ENCODE results near the gene ACTA2.

The ACTA2 gene

DNA sequence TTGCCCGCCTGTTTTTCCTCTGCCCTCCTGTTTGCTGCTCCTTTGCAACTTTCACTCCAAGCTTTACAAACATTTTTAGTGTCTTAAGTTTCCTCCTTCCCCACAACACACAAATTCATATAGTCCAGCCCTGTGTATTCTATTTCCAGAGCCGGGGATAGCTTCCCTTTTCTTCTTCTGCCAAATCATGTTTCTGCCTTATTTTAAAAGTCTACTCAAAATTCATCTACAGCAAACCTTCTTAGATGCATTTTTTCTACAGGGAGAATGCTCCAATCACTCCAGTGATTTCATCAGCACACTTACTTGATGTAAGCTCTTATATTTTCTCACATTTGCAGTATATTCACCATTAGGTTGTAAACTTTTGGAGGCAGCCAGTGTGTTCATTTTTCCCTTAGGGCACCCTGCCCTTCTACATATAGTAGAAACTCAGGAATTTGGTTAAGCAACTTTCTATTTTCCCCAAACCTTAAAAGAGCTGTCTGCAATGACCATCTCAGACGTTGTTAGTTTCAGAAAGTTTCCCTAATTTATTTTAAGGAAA lies 12.4 kb upstream of the ACTA2 start:
- peak overlapping the region; percentile 82 to 85 for H3K27ac ChIP-seq
- peak overlapping the region; percentile 24 for H3K4me3 ChIP-seq
- DNase-seq (ENCODE audit: low spot score): no peak
- TF ChIP-seq, protein P1, sequence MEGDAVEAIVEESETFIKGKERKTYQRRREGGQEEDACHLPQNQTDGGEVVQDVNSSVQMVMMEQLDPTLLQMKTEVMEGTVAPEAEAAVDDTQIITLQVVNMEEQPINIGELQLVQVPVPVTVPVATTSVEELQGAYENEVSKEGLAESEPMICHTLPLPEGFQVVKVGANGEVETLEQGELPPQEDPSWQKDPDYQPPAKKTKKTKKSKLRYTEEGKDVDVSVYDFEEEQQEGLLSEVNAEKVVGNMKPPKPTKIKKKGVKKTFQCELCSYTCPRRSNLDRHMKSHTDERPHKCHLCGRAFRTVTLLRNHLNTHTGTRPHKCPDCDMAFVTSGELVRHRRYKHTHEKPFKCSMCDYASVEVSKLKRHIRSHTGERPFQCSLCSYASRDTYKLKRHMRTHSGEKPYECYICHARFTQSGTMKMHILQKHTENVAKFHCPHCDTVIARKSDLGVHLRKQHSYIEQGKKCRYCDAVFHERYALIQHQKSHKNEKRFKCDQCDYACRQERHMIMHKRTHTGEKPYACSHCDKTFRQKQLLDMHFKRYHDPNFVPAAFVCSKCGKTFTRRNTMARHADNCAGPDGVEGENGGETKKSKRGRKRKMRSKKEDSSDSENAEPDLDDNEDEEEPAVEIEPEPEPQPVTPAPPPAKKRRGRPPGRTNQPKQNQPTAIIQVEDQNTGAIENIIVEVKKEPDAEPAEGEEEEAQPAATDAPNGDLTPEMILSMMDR (IDR thresholded peaks at IDR 0.05): no peak

DNA sequence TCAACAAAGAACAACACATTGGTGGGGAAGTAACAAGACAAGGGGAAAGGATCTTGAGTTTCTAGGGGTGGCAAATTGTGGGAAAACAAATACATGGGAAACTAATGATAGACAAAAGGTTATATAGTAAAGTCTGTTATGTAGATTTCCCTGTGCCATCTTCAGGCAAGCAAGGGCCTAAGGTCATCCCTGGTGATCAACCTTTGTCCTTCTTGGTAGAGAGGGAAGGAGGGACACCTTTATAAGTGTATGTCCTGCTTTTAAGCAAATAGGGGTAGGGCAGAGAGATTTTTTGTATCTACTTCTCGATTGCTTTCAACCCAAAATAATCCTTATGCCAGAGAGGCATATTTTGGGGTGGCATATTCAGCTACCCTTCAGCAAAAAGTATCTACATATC lies 11.8 kb upstream of the ACTA2 start:
- no peak for DNase-seq (ENCODE audit: low spot score)
- TF ChIP-seq, protein P1 (IDR thresholded peaks at IDR 0.05): no peak
- Histone ChIP-seq H3K4me3 (peak overlapping the region; percentile 24), H3K27ac (peak overlapping the region; percentile 82 to 85)

GRCh38 chr10:88963318-88963717 lies 10.7 kb upstream of the ACTA2 start:
- peak overlapping the region; percentile 16 to 72 for H3K27ac ChIP-seq
- no peak overlapping the region for H3K4me3 ChIP-seq
- DNase-seq (ENCODE audit: low spot score): no peak
- TF ChIP-seq, protein P1 (IDR thresholded peaks at IDR 0.05): no peak

- TF ChIP-seq, protein P1 (IDR thresholded peaks at IDR 0.05): no peak
- Histone ChIP-seq H3K4me3 (no peak overlapping the region), H3K27ac (no peak overlapping the region)
- DNase-seq (ENCODE audit: low spot score): no peak
Observed at GRCh38 chr10:88962336-88962735, 9.8 kb upstream of the ACTA2 start.

GRCh38 chr10:88961266-88961665 lies 8.7 kb upstream of the ACTA2 start:
- Histone ChIP-seq H3K4me3 (no peak overlapping the region), H3K27ac (no peak overlapping the region)
- no peak for DNase-seq (ENCODE audit: low spot score)
- TF ChIP-seq, protein P1 (IDR thresholded peaks at IDR 0.05): no peak

GRCh38 chr10:88960802-88961201 lies 8.2 kb upstream of the ACTA2 start:
- Histone ChIP-seq H3K4me3 (no peak overlapping the region), H3K27ac (no peak overlapping the region)
- DNase-seq (ENCODE audit: low spot score): no peak
- TF ChIP-seq, protein P1 (IDR thresholded peaks at IDR 0.05): no peak

DNA sequence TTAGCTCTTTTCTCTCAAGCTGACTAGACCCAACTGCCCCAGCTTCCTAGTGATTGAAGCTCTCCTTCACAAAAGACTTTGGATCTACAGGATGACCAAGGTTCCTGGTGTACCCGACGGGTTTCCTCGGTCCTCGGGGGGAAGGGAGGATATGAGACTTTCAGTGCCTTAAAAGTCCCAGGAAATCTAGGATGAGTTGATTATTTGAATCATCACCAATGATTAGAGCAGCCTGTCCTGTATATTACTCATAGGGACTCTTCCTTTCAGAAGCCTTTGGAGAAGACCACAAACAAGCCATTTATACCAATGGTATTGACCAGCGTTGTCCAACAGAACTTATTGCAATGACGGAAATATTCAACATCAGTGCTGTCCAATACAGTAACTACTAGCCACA lies 6.1 kb upstream of the ACTA2 start:
- Histone ChIP-seq H3K4me3 (no peak overlapping the region), H3K27ac (no peak overlapping the region)
- TF ChIP-seq, protein P1 (IDR thresholded peaks at IDR 0.05): no peak
- no peak for DNase-seq (ENCODE audit: low spot score)

Measured in coronary artery (tissue), 2 donors.